Skeletal muscle satellite cell (primary cell): ENCODE measurements around the gene CLEC14A.
A peak's percentile ranks its signal among the peaks of the same experiment; 100 is the strongest.

Experiments used
- H3K27me3 ChIP-seq: 2 replicates; pipeline ENCODE4 v1.7.0; 2013; ENCODE audit warnings: low read length; ENCODE audit not compliant: control insufficient read depth, insufficient read depth
- H3K36me3 ChIP-seq: 2 replicates; pipeline ENCODE4 v1.7.0; 2013; ENCODE audit warnings: mild to moderate bottlenecking, control low read depth, low read length; ENCODE audit not compliant: insufficient read depth
- H3K4me1 ChIP-seq: 2 replicates; pipeline ENCODE4 v1.7.0; 2013; ENCODE audit warnings: low read length; ENCODE audit not compliant: control insufficient read depth, insufficient read depth
- H3K4me2 ChIP-seq: 2 replicates; pipeline ENCODE4 v1.7.0; 2013; ENCODE audit warnings: mild to moderate bottlenecking, low read length
- H3K4me3 ChIP-seq: 2 replicates; pipeline ENCODE4 v1.7.0; 2013; ENCODE audit warnings: low read length
- H3K9ac ChIP-seq: 2 replicates; pipeline ENCODE4 v1.7.0; 2013; ENCODE audit warnings: mild to moderate bottlenecking, low read depth, low read length, moderate library complexity
- H3K9me3 ChIP-seq: replicated peaks from 2 replicates; pipeline ENCODE4 v1.7.0; 2013; ENCODE audit warnings: mild to moderate bottlenecking, control low read depth, low read length

Gene CLEC14A

DNA sequence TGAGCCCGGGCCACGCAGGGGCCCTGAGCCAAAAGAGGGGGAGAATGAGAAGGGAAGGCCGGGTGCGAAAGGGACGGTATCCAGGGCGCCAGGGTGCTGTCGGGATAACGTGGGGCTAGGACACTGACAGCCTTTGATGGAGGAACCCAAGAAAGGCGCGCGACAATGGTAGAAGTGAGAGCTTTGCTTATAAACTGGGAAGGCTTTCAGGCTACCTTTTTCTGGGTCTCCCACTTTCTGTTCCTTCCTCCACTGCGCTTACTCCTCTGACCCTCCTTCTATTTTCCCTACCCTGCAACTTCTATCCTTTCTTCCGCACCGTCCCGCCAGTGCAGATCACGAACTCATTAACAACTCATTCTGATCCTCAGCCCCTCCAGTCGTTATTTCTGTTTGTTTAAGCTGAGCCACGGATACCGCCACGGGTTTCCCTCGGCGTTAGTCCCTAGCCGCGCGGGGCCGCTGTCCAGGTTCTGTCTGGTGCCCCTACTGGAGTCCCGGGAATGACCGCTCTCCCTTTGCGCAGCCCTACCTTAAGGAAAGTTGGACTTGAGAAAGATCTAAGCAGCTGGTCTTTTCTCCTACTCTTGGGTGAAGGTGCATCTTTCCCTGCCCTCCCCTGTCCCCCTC lies 45.2 kb downstream of the CLEC14A start:
- peak overlapping the region; percentile 92 for H3K4me2 ChIP-seq
- H3K4me1 ChIP-seq: peaks cover 27% of the 10 kb centered on the region
- peak overlapping the region; percentile 93 for H3K4me3 ChIP-seq
- H3K27me3 ChIP-seq: no peaks in the 10 kb centered on the region
- no peaks in the 10 kb centered on the region for H3K9me3 ChIP-seq
- peak overlapping the region; percentile 85 for H3K9ac ChIP-seq
- H3K36me3 ChIP-seq: no peaks in the 10 kb centered on the region

DNA sequence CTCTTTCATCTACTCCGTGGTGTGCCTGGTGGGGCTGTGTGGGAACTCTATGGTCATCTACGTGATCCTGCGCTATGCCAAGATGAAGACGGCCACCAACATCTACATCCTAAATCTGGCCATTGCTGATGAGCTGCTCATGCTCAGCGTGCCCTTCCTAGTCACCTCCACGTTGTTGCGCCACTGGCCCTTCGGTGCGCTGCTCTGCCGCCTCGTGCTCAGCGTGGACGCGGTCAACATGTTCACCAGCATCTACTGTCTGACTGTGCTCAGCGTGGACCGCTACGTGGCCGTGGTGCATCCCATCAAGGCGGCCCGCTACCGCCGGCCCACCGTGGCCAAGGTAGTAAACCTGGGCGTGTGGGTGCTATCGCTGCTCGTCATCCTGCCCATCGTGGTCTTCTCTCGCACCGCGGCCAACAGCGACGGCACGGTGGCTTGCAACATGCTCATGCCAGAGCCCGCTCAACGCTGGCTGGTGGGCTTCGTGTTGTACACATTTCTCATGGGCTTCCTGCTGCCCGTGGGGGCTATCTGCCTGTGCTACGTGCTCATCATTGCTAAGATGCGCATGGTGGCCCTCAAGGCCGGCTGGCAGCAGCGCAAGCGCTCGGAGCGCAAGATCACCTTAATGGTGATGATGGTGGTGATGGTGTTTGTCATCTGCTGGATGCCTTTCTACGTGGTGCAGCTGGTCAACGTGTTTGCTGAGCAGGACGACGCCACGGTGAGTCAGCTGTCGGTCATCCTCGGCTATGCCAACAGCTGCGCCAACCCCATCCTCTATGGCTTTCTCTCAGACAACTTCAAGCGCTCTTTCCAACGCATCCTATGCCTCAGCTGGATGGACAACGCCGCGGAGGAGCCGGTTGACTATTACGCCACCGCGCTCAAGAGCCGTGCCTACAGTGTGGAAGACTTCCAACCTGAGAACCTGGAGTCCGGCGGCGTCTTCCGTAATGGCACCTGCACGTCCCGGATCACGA lies 46.0 kb downstream of the CLEC14A start:
- Histone ChIP-seq H3K4me3 (peak overlapping the region; percentile 93), H3K4me1 (peaks cover 27% of the 10 kb centered on the region), H3K36me3 (no peaks in the 10 kb centered on the region), H3K27me3 (no peaks in the 10 kb centered on the region), H3K9me3 (no peaks in the 10 kb centered on the region), H3K4me2 (peak overlapping the region; percentile 92), H3K9ac (peak overlapping the region; percentile 85)

DNA sequence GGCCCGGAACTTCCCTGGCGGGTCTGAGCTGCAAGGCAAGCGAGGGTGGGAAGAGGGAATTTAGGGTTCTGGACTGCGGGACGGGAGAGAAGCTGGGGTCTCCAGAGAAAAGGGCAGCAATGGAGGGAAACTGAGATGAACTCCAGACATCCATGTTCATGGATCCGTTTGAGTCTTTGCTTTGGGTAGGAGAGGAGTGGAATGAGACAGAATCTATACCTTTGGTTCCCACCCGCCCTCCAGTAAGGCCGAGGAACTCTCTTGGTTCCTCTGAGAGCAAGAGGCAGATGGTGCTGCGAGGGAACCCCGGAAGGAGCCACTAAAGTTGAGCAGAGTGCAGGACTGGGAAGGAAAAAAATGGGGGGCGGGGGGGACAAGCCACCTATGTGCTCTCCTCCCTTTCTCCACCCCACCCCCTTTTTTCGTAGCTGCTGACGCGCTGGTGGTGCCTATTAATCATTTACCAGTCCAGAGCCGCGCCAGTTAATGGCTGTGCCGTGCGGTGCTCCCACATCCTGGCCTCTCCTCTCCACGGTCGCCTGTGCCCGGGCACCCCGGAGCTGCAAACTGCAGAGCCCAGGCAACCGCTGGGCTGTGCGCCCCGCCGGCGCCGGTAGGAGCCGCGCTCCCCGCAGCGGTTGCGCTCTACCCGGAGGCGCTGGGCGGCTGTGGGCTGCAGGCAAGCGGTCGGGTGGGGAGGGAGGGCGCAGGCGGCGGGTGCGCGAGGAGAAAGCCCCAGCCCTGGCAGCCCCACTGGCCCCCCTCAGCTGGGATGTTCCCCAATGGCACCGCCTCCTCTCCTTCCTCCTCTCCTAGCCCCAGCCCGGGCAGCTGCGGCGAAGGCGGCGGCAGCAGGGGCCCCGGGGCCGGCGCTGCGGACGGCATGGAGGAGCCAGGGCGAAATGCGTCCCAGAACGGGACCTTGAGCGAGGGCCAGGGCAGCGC lies 47.0 kb downstream of the CLEC14A start:
- peaks cover 34% of the 10 kb centered on the region for H3K4me1 ChIP-seq
- H3K9ac ChIP-seq: peak overlapping the region; percentile 85
- H3K36me3 ChIP-seq: no peaks in the 10 kb centered on the region
- no peaks in the 10 kb centered on the region for H3K27me3 ChIP-seq
- H3K4me2 ChIP-seq: peak overlapping the region; percentile 92
- H3K4me3 ChIP-seq: peak overlapping the region; percentile 93
- H3K9me3 ChIP-seq: no peaks in the 10 kb centered on the region

DNA sequence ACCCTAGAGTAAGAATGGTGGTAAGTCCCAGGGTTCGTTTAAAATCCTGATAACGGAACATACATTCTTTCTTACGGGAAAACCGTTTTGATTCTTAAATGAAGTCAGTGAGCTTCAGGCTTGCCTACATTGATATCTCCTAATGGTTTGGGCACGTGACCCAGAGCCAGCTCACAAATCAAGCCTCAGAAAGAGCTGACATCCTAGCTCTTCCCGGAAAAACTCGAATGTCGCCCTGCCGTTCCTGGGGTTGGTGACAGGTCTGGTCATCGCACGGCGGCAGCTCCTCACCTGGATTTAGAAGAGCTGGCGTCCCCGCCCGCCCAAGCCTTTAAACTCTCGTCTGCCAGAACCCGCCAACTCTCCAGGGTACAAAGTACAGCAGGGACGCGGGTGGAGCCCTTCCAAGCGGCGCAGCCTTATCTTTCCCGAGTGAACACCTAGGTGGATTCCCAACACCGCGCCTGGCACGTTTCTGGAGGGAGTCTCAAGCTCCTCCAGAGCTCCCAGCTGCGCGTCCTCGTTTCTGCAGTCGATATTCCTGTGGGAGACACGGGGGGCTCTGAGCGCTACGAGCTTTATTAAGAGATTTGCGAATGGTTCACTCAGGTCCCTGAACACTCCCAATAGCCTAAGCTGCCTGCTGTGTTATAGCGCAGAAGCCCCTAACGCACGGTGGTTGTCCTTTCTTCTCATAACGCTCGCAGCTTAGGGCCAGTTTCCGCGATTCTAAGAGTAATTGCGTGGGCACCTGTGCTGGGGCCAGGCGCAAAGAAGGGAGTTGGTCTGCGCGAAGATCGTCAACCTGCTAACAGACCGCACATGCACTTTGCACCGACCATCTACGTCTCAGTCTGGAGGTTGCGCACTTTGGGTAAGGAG lies 47.9 kb downstream of the CLEC14A start, which contains the start of gene SSTR1:
TSS of gene SSTR1 (plus strand) at position 169 of the 882 bp plus-strand sequence. CDS start 1,486 bp downstream, outside the sequence.
- no peaks in the 10 kb centered on the region for H3K9me3 ChIP-seq
- H3K27me3 ChIP-seq: no peaks in the 10 kb centered on the region
- peak within 1 kb of the TSS; percentile 92 for H3K4me2 ChIP-seq
- H3K36me3 ChIP-seq: no peaks in the 10 kb centered on the region
- H3K4me3 ChIP-seq: peak within 1 kb of the TSS; percentile 93
- H3K9ac ChIP-seq: peak within 1 kb of the TSS; percentile 85
- H3K4me1 ChIP-seq: peaks cover 34% of the 10 kb centered on the region

DNA sequence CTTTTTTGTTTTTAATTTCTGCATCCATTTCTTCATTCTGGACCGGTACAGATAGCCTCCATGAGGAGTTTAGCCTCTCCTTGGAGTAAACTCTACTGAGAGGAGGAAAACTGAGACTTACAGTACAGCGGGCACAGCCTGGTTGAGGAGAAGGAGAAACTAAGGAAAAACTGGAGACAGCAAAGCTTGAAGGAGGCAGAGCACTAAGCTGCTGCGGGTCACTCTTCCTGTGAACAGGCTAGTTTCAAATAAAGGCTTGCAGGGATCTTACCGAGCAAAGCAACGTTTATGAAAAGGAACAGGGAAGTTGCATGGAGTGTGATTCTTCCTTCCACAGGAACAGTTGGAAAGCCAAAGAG lies 48.5 kb downstream of the CLEC14A start:
- no peaks in the 10 kb centered on the region for H3K27me3 ChIP-seq
- H3K4me1 ChIP-seq: peaks cover 34% of the 10 kb centered on the region
- H3K4me3 ChIP-seq: peak overlapping the region; percentile 93

DNA sequence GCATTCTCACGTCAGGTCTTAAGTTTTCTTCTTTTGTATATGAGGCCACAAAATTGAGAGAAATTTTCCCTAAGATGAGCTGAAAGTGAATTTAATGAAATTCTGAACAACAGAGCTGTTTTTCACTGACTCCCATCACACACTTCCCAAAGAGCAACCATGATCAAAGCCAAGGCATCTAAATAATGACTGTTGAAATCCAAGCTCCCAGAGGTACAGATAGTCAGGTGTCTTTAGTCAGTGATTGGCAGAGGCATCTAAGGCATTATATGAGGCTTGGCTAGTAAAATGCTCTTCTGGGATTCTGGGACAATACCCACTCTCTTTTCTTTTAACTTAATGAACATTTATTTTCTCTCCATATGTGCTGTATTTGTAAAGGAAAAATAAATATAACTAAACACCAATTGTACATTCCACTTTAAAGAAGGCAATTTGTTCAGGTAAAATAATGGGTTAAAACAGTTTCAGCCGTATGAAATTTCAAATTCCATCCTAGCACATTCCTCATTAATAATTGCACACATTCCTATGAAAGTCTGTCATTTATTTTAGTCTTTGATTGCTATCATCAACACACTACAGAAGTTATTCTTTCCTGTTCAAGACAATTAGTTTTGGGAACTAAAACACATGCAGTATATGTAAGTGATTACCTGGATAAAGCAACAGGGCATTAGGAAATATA lies 49.1 kb downstream of the CLEC14A start:
- Histone ChIP-seq H3K9ac (no peak overlapping the region), H3K4me2 (peak overlapping the region; percentile 92), H3K36me3 (no peaks in the 10 kb centered on the region), H3K27me3 (no peaks in the 10 kb centered on the region), H3K4me1 (peaks cover 34% of the 10 kb centered on the region), H3K9me3 (no peaks in the 10 kb centered on the region), H3K4me3 (no peak overlapping the region)

More for the DNA sequence above, 48.5 kb downstream of the CLEC14A start:
- H3K36me3 ChIP-seq: no peaks in the 10 kb centered on the region
- peak overlapping the region; percentile 85 for H3K9ac ChIP-seq
- no peaks in the 10 kb centered on the region for H3K9me3 ChIP-seq
- H3K4me2 ChIP-seq: peak overlapping the region; percentile 92

DNA sequence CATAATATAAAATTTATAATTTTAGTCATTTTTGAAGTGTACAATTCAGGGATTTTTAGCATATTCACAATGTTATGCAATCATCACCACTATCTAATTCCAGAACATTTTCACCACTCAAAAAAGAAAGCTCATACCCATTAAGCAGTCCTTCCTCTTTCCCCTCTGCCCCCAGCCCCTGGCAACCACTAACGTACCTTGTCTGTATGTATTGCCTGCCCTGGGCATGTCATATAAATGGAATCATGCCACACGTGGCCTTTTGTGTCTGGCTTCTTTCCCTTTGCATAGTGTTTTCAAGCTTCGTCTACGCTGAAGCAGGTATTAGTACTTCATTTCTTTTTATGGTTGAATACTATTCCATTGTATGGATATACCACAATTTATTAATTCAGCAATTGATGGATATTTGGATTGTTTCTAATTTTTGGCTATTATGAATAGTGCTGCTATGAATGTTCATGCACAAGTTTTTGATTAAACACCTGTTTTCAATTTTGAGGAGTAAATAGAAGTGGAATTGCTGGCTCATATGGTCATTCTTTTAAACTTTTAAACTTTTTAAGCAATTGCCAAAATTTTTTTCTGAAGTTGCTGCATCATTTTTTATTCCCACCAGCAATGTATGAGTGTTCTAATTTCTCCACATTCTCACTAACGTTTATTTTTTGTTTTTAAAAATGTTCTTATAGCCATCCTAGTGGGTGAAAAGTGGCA lies 49.8 kb downstream of the CLEC14A start:
- H3K4me1 ChIP-seq: peaks cover 34% of the 10 kb centered on the region
- H3K9me3 ChIP-seq: no peaks in the 10 kb centered on the region
- H3K27me3 ChIP-seq: no peaks in the 10 kb centered on the region
- no peak overlapping the region for H3K4me3 ChIP-seq
- H3K9ac ChIP-seq: no peak overlapping the region
- H3K36me3 ChIP-seq: no peaks in the 10 kb centered on the region
- H3K4me2 ChIP-seq: no peak overlapping the region

DNA sequence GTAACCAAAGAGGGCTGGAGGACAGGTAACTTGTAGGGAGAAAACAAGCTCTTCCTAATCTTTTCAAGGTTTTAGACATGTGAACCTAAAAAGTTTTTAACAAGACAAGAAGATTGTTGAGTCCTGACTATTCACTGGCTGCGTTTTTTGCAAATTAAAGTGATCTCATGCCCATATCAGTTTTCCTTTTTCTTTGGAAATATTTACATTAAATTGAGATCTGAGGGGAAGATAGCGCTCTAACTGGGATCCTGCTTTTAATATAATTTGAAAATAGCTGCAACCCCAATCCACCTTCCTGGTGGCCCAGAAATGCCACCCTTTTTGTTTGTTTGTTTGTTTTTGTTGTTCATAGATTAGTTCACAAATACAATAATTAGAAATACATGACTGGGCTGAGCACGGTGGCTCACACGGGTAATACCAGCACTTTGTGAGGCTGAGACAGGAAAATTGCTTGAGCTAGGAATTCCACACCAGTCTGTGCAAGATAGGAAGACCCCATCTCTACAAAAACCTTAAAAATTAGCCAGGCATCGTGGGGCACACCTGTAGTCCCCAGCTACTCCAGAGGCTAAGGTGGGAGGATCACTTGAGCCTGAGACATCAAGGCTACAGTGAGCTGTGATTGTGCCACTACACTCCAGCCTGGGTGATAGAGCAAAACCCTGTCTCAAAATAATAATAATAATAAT lies 50.6 kb downstream of the CLEC14A start:
- Histone ChIP-seq H3K4me1 (peaks cover 34% of the 10 kb centered on the region), H3K4me3 (no peak overlapping the region), H3K27me3 (no peaks in the 10 kb centered on the region)

DNA sequence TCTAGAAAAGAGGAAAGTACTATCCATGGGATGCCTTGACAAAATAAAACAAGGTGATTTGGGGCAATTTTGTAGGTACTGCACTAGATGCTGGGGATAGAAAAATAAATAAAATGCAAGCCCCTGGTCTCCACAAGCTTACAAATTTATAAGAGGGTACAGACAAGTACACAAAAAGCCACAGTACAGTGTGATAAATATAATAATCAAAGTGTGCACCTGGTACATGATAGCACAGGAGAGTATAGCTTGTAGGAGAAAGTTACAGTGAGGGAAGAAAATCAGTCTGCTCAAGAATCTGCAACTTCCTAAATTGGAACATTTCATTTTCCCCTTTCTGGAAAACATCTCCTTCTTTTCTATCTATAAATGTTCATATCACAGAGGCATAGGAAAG lies 51.2 kb downstream of the CLEC14A start:
- no peaks in the 10 kb centered on the region for H3K27me3 ChIP-seq
- no peak overlapping the region for H3K4me3 ChIP-seq
- no peaks in the 10 kb centered on the region for H3K9me3 ChIP-seq
- no peaks in the 10 kb centered on the region for H3K36me3 ChIP-seq
- H3K4me2 ChIP-seq: no peak overlapping the region
- H3K4me1 ChIP-seq: peaks cover 29% of the 10 kb centered on the region
- H3K9ac ChIP-seq: no peak overlapping the region

More for the DNA sequence above, 50.6 kb downstream of the CLEC14A start:
- no peak overlapping the region for H3K9ac ChIP-seq
- no peak overlapping the region for H3K4me2 ChIP-seq
- H3K9me3 ChIP-seq: no peaks in the 10 kb centered on the region
- H3K36me3 ChIP-seq: no peaks in the 10 kb centered on the region
